Mucosa of stomach (tissue), 1 donor: ENCODE results near the gene RTL3.
"Not testable (repeated sequence)": the region's sequence is repeated elsewhere in the genome, so short reads cannot be mapped to it uniquely, and the experiment has no call there.

Experiments used
- H3K27me3 ChIP-seq: one replicate; pipeline ENCODE4 v1.7.0; 2013; ENCODE audit warnings: mild to moderate bottlenecking, low read length; ENCODE audit not compliant: control insufficient read depth, insufficient read depth
- H3K36me3 ChIP-seq: one replicate; pipeline ENCODE4 v1.7.0; 2013; ENCODE audit warnings: low read length; ENCODE audit not compliant: control insufficient read depth, insufficient read depth
- H3K4me1 ChIP-seq: one replicate; pipeline ENCODE4 v1.7.0; 2013; ENCODE audit warnings: mild to moderate bottlenecking, low read length; ENCODE audit not compliant: control insufficient read depth, insufficient read depth
- H3K4me3 ChIP-seq: one replicate; pipeline ENCODE4 v1.7.0; 2013; ENCODE audit warnings: low read length
- H3K9ac ChIP-seq: one replicate; pipeline ENCODE4 v1.7.0; 2013; ENCODE audit warnings: mild to moderate bottlenecking, low read length, moderate library complexity
- H3K9me3 ChIP-seq: one replicate; pipeline ENCODE4 v1.7.0; 2013; ENCODE audit warnings: mild to moderate bottlenecking, low read length, moderate library complexity; ENCODE audit not compliant: control insufficient read depth
- donor health status: Pancreatic carcinoma.

RTL3 gene

DNA sequence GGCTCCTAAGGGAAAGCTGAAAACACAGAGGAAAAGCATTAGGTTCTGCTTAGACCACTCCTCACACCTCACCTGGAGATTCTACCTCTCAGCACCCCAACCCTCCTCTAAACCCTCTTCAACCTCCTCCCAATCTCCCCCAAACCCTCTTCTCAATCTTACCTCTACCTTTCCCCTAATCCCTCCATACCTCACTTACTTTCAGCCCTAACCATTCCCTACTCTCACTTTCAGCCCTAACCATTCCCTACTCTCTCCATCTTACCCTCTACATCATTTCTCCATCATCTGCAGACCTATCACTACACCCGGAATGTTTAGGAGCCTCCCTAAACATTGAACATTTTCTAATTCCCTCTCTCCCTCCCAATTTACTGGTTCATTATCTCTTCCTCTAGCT, 3.5 kb downstream of the RTL3 start:
- H3K27me3 ChIP-seq = no peaks in the 10 kb centered on the region
- no peaks in the 10 kb centered on the region for H3K36me3 ChIP-seq
- H3K4me3 ChIP-seq = no peak overlapping the region
- H3K9ac ChIP-seq = no peak overlapping the region
- no peaks in the 10 kb centered on the region for H3K9me3 ChIP-seq
- H3K4me1 ChIP-seq = no peaks in the 10 kb centered on the region

DNA sequence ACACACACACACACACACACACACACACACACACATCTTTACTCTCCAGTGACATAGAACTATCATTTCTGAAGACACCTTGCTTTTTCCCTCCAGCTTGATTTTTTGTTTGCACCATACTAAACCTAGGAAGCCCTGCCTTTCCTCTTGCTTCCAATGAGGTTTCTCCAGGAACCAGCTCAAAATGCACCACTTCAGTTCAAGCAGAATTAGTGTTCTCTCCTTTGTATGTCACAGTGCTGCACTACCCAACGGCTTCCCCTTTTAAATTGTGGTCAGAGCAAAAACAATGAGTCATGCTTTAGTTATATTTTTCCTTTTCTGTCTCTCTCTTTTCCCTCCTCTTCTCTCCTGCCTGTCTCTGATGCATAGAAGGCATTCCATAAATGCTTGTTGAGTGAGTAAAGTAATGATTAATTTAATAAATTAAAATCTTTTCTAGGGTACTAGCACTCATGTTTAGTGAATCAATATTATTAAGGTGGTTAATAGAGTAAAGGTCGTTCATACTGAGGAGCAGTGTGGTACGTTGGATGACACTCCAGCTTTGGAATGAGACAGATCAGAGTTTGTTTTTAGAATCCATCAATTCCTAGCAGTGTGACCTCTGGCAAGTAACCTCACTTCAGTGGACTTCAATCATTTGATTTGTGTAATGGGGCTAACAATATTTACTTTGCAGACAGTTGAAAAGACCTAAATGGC, 5.9 kb downstream of the RTL3 start:
- H3K27me3 ChIP-seq = no peaks in the 10 kb centered on the region
- no peak overlapping the region for H3K9ac ChIP-seq

DNA sequence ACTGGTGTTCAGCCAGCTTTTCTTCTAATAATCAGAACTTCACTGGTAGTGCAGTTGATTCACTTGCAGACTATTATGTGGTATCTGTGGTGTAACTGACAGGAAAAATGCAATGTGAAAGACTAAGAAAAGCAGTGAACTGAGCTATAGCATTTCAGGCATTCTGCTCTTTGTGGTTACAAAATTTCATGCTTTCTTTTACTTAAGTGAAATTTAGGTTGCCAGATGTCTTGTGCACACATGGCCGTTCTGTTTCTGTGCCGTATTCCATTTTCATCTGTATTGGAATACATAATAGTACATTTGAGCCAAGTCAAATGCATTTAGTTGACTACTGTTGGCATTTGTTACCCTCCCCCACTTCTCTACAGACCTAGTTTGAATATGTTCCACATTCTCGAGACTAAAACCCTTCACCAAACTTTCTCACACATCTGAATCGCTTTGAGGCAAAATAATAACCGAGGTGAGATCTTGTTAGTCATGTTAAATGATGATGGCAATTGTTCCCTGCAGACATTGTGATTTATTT, 8.2 kb downstream of the RTL3 start:
- H3K4me3 ChIP-seq = no peak overlapping the region
- H3K9me3 ChIP-seq = no peaks in the 10 kb centered on the region
- H3K36me3 ChIP-seq = no peaks in the 10 kb centered on the region
- no peaks in the 10 kb centered on the region for H3K4me1 ChIP-seq
- H3K27me3 ChIP-seq = no peaks in the 10 kb centered on the region
- H3K9ac ChIP-seq = no peak overlapping the region

More for the DNA sequence above, 5.9 kb downstream of the RTL3 start:
- Histone ChIP-seq H3K36me3 (no peaks in the 10 kb centered on the region), H3K4me3 (no peak overlapping the region), H3K4me1 (no peaks in the 10 kb centered on the region), H3K9me3 (no peaks in the 10 kb centered on the region)

DNA sequence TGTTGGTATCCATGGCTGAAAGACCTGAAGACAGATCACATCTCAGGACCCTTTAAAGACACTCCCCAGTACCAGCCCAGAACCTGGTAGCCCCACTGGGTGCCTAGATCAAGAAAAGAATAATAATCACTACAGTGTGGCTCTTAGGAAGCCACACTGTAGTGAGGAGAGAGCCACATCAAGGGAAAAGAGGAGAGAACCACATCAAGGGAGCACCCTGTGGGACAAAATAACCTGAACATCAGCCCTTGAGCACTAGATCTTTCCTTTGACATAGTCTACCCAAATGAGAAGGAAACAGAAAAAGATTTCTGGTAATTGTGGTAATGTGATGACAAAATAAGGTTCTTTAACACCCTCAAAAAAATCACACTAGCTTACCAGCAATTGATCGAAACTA, 15.3 kb downstream of the RTL3 start:
- Histone ChIP-seq H3K4me1 (no peaks in the 10 kb centered on the region), H3K36me3 (no peaks in the 10 kb centered on the region), H3K27me3 (no peaks in the 10 kb centered on the region), H3K9ac (no peak overlapping the region), H3K4me3 (no peak overlapping the region), H3K9me3 (no peaks in the 10 kb centered on the region)

DNA sequence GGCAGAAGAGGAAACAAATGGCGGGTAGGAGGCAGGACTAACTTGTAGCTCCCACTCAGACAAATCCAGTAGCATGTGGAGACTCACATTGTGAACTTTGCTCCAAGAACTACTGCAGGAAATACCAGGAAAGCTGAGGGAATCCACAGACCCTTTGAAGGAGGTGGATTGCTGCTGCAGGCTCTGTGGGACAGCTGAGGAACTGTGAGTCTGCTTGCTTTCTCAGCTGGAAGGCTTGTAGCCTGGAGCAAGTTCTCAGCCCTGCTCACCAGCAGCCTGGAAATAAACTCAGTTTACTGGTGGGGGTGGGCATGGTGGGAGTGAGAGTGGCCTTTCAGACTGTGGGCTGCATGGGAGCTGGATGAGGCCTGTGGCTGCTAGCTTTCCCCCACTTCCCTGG, 16.0 kb downstream of the RTL3 start:
- H3K36me3 ChIP-seq = no peaks in the 10 kb centered on the region
- H3K9me3 ChIP-seq = no peaks in the 10 kb centered on the region
- H3K4me3 ChIP-seq = no peak overlapping the region
- no peak overlapping the region for H3K9ac ChIP-seq
- H3K27me3 ChIP-seq = no peaks in the 10 kb centered on the region
- no peaks in the 10 kb centered on the region for H3K4me1 ChIP-seq

DNA sequence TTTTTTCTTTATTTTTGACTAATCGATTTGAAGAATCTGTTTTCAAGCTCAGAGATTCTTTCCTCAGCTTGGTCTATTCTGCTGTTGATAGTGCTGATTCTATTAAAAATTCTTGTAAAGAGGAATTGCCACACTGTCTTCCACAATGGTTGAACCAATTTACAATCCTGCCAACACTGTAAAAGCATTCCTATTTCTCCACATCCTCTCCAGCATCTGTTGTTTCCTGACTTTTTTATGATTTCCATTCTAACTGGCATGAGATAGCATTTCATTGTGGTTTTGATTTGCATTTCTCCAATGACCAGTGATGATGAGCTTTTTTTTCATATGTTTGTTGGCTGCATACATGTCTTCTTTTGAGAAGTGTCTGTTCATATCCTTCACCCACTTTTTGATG, 23.0 kb downstream of the RTL3 start:
- H3K9ac ChIP-seq, H3K4me1 ChIP-seq, H3K27me3 ChIP-seq, H3K36me3 ChIP-seq, H3K4me3 ChIP-seq, H3K9me3 ChIP-seq: not testable (repeated sequence)

DNA sequence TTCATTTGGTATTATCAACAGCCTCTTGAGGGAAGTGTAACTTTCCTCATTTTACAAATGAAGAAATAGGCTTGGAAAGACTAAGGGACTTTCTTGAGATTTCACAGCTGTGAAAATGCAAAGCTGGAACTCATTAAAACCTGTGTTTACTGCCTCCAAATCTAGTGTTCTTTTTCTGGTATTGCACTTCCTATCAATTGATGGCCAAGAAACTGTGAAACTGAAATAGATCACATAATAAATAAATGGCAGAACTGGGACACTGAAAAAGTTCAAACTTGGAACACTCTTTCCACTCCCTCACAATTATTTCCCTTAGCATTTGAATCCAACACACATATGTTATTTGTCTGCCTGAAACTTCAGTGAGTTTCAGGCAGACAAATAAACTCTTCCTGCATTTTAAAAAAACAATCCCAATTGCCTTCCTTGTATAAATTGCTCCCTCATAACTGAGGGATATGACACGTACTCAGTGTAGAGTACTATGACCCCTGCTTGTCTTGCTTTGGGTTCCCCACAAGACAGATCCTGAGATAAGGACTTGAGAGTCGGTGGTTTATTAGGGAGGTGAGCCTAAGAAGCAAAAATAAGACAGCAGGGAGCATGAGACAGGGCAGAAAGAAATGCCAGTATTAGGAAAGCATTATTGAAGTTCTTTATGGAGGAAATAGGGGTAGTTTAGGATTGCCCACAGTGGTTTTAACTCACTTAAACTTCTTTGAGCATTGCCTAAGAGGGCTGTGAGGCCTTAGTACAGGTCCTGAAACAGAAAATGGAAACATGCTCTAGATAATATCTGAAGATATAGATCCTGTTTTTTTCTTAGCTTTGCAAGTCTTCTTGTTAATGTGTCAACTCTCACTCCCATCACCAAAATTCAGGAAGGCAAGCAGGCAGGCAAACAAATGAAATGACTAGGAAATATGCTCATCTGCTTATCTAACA, 33.9 kb downstream of the RTL3 start:
- Histone ChIP-seq H3K36me3 (no peaks in the 10 kb centered on the region), H3K27me3 (no peaks in the 10 kb centered on the region), H3K9ac (no peak overlapping the region), H3K4me3 (no peak overlapping the region), H3K4me1 (no peaks in the 10 kb centered on the region), H3K9me3 (no peaks in the 10 kb centered on the region)

DNA sequence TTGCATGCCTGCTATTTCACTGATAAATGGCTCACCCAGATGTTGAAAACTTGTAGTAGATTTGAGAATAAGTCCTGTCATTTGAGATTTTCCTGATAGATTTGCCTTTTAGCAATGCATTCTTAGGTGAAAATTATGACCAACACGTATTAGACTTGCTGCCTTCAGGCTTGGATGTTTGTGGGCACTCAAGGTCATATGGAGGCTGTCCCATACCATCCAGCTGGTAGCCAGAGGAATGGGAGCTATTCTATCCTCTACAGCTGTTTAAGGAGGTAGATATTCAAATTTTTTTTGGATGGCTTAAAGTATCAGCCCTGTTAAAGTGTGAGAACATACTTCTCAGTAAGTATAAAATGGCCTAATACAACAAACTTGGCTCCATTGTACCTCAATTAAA, 34.7 kb downstream of the RTL3 start:
- Histone ChIP-seq H3K36me3 (no peaks in the 10 kb centered on the region), H3K9me3 (no peaks in the 10 kb centered on the region), H3K27me3 (no peaks in the 10 kb centered on the region), H3K4me3 (no peak overlapping the region), H3K9ac (no peak overlapping the region), H3K4me1 (no peaks in the 10 kb centered on the region)

DNA sequence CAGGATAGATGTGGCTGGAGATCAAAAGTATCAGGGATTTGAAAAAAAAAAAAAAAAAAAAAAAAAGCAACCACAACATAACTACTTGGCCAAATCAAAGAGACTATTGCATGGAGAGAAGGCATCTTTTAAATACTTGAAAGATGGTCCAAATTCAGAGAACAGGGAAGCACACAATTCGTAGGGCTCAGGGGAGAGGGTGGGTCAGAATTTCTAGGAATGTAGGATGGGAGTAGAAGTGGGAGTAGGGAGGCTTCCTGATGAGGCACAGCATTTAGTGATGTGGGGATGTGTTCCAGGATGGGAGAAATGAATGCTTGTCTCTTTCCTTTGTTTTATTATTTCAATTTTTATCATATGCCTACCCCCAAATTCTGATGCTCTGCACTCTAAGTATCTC, 36.3 kb downstream of the RTL3 start:
- Histone ChIP-seq H3K9me3 (no peaks in the 10 kb centered on the region), H3K9ac (no peak overlapping the region), H3K4me3 (no peak overlapping the region), H3K27me3 (no peaks in the 10 kb centered on the region), H3K36me3 (no peaks in the 10 kb centered on the region), H3K4me1 (no peaks in the 10 kb centered on the region)

DNA sequence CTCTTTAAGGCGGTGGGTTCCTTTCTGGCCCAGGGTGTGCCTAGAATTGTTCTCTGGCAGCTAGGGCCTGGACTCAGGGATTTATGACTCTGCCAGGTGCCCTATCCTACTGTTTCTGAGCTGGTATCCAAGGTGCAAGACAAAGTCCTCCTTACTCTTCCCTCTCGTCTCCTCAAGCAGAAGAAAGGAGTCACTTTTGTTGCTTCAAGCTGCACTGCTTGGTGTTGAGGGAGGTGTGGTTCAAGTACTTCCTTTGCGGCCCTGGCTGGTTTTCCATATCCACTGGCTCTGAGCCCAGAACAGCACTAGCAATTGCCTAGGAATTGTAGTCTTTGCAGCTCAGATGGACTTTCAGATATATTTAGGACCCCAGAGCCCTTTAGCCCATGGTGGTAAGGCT, 39.3 kb downstream of the RTL3 start:
- Histone ChIP-seq H3K9ac (no peak overlapping the region), H3K4me1 (no peaks in the 10 kb centered on the region), H3K9me3 (no peaks in the 10 kb centered on the region), H3K36me3 (no peaks in the 10 kb centered on the region), H3K27me3 (no peaks in the 10 kb centered on the region), H3K4me3 (no peak overlapping the region)

DNA sequence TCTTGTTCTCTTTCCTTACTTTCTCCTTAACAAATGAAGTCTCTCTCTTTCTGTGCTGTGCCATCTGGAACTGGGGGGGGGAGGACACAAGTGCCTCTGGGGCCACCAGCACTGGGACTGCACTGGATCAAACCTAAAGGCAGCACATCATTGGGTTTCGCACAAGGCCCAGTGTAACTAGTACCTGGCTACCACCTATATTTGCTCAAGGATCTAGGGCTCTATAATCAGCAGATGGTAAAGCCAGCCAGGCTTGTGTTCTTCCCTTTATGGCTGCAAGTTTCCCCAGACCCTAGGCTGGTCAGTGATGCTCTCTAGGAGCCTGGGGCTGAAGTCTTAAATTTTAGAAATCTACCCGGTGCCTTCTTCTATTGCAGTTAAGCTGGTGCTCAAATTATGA, 40.1 kb downstream of the RTL3 start:
- no peaks in the 10 kb centered on the region for H3K9me3 ChIP-seq
- H3K27me3 ChIP-seq = no peaks in the 10 kb centered on the region
- no peak overlapping the region for H3K9ac ChIP-seq
- H3K4me1 ChIP-seq = no peaks in the 10 kb centered on the region
- no peak overlapping the region for H3K4me3 ChIP-seq
- H3K36me3 ChIP-seq = no peaks in the 10 kb centered on the region

DNA sequence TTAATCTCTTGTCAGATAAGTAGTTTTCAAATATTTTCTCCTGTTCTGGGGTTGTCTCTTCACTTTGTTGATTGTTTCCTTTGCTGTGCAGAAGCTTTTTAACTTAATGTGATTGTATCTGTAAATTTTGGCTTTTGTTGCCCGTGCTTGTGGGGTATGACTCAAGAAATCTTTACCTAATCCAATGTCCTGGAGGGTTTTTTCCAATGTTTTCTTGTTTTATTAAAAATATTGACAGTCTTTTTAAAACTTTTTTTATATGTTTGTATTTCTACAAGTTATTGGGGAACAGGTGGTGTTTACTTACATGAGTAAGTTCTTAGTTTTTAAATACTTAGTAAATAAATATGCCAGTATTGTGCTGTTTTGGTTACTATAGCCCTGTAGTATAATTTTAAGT, 44.9 kb downstream of the RTL3 start:
- Histone ChIP-seq H3K9me3 (no peaks in the 10 kb centered on the region), H3K4me3 (no peak overlapping the region), H3K4me1 (no peaks in the 10 kb centered on the region), H3K27me3 (no peaks in the 10 kb centered on the region), H3K36me3 (no peaks in the 10 kb centered on the region), H3K9ac (no peak overlapping the region)
